Renal pelvis (tissue), 3 donors: ENCODE data around the gene PRELID3B. TPM values are rescaled to one million over a fixed set of nuclear protein-coding genes. Genes with fewer than 3 reads are reported as not detected.

ENCODE experiments used
- polyA plus RNA-seq, 3 donors: library from polyadenylated mRNA; unstranded; fragments of 120-200 nt; gene quantifications; one replicate each; pipeline ENCODE4 v1.2.1, GENCODE V29; 2013; ENCODE audit not compliant: insufficient read length in 3 of 3

PRELID3B gene
- polyA plus RNA-seq, 3 donors: 62.2 to 72.7 (median 65.6) TPM

Other genes starting within 250 kb of the PRELID3B start
- 1 to 10 TPM in 2 of 3 donors, under 1 TPM in 1; 0.83 to 1.4 (median 1.3) TPM for gene GNAS-AS1, start 191.9 kb downstream of the PRELID3B start, polyA plus RNA-seq
- 1,000 to 10,000 TPM; 1,780 to 2,253 (median 1,937) TPM for gene GNAS, start 190.1 kb downstream of the PRELID3B start, polyA plus RNA-seq
- 100 to 1,000 TPM; 129 to 156 (median 149) TPM for gene NELFCD, start 61.5 kb downstream of the PRELID3B start, polyA plus RNA-seq
- gene CTSZ, start 35.5 kb downstream of the PRELID3B start, polyA plus RNA-seq: 10 to 100 TPM; 74.9 to 80.5 (median 79.5) TPM
- gene TUBB1, start 23.4 kb downstream of the PRELID3B start, polyA plus RNA-seq: 1 to 10 TPM; 1.6 to 3.2 (median 2.5) TPM
- 100 to 1,000 TPM; 155 to 257 (median 174) TPM for gene ATP5F1E, start 10.5 kb downstream of the PRELID3B start, polyA plus RNA-seq
- under 1 TPM; 0.09 TPM for gene ZNF831, start 121.0 kb upstream of the PRELID3B start, polyA plus RNA-seq